T-cell (primary cell): ENCODE data around the gene COPS3. TPM values are rescaled to one million over a fixed set of nuclear protein-coding genes. Genes with fewer than 3 reads are reported as not detected.

Source experiments
- ATAC-seq, 4 experiments: fragments of 200-7000 bp in 3 of 4; fragments of 150-1000 bp in 1 of 4; cut with Tn5 transposase; replicated peaks in 1 of 4; 1 replicate in 3 of 4; 2 replicates in 1 of 4; pipeline ENCODE4 v1.10.0; 2021; ENCODE audit warnings: moderate library complexity in 3 of 4, mild to moderate bottlenecking in 2 of 4, moderate number of reproducible peaks in 1 of 4
- CTCF ChIA-PET, 2 donors: fragments of 300-600 bp; sonication (Branson Sonifier 250); formaldehyde crosslinking; loops; one replicate each; lab custom pipeline; 2022; ENCODE audit warnings: antibody characterized with exemption in 2 of 2; lab: Charles Lee
- POLR2A ChIA-PET, 2 donors: fragments of 300-600 bp; sonication (Branson Sonifier 250); formaldehyde crosslinking; loops; one replicate each; lab custom pipeline; 2022; ENCODE audit warnings: antibody characterized with exemption in 2 of 2; lab: Charles Lee
- DNase-seq, 35 experiments: peaks; one replicate each; pipeline versions ENCODE4 v3.0.0 to v3.0.0-alpha.2; 2013 to 2023
- H3K27ac ChIP-seq: one replicate; pipeline ENCODE4 v1.5.1; 2013; ENCODE audit warnings: low read length
- H3K27me3 ChIP-seq, 2 experiments: replicated peaks in 1 of 2; 1 replicate in 1 of 2; 2 replicates in 1 of 2; pipeline versions ENCODE4 v1.6.1 to v1.7.0; 2013; ENCODE audit warnings: low read length in 1 of 2, mixed read lengths in 1 of 2; ENCODE audit not compliant: control insufficient read depth in 2 of 2, insufficient read depth in 2 of 2; ENCODE audit errors: extremely low read depth in 1 of 2
- H3K36me3 ChIP-seq, 2 donors: 1 replicate in 1 of 2; 2 replicates in 1 of 2; pipeline versions ENCODE4 v1.6.1 to v1.7.0; 2013; ENCODE audit warnings: low read length in 1 of 2; ENCODE audit not compliant: control insufficient read depth in 2 of 2, insufficient read depth in 1 of 2; ENCODE audit errors: extremely low read depth in 1 of 2
- H3K4me1 ChIP-seq, 2 experiments: 1 replicate in 1 of 2; 2 replicates in 1 of 2; pipeline versions ENCODE4 v1.6.1 to v1.7.0; 2013; ENCODE audit warnings: low read length in 2 of 2, mixed read lengths in 1 of 2; ENCODE audit not compliant: insufficient read depth in 2 of 2, control insufficient read depth in 1 of 2; ENCODE audit errors: extremely low read depth in 1 of 2
- H3K4me3 ChIP-seq, 2 donors: 1 replicate in 1 of 2; 2 replicates in 1 of 2; pipeline versions ENCODE4 v1.5.1 to v1.7.0; 2013; ENCODE audit warnings: mild to moderate bottlenecking in 2 of 2, low read length in 1 of 2, moderate library complexity in 1 of 2; ENCODE audit not compliant: control insufficient read depth in 1 of 2; ENCODE audit errors: extremely low read depth in 1 of 2
- H3K9me3 ChIP-seq: 2 replicates; pipeline ENCODE4 v1.7.0; 2013
- H3K27ac Mint-ChIP-seq, 2 donors: one replicate each; pipeline ENCODE4 v1.8.0; 2020 to 2021; ENCODE audit warnings: mild to moderate bottlenecking in 2 of 2, mixed read lengths in 2 of 2
- H3K27me3 Mint-ChIP-seq, 2 donors: one replicate each; pipeline ENCODE4 v1.8.0; 2021 to 2022; ENCODE audit warnings: mixed read lengths in 2 of 2
- H3K36me3 Mint-ChIP-seq: one replicate; pipeline ENCODE4 v1.8.0; 2021; ENCODE audit warnings: mixed read lengths
- H3K4me1 Mint-ChIP-seq, 3 donors: one replicate each; pipeline ENCODE4 v1.8.0; 2020 to 2022; ENCODE audit warnings: mixed read lengths in 3 of 3, mild to moderate bottlenecking in 1 of 3
- H3K4me3 Mint-ChIP-seq, 3 donors: one replicate each; pipeline ENCODE4 v1.8.0; 2020 to 2022; ENCODE audit warnings: mild to moderate bottlenecking in 3 of 3, mixed read lengths in 3 of 3, moderate library complexity in 3 of 3
- H3K9me3 Mint-ChIP-seq, 3 donors: one replicate each; pipeline ENCODE4 v1.8.0; 2020 to 2022; ENCODE audit warnings: mixed read lengths in 3 of 3
- whole genome bisulfite sequencing: methylation state at CpG from one replicate; pipeline ENCODE4 v1.1.5; 2013; ENCODE audit warnings: missing lambda C conversion rate; ENCODE audit not compliant: insufficient coverage; 5-methylcytosine and 5-hydroxymethylcytosine counted together
- total RNA-seq, 35 experiments: library from RNA in 6 of 35; stranded (reverse) in 6 of 35; fragments of 120-200 nt in 1 of 35; gene quantifications; one replicate each; pipeline versions ENCODE4 v1.2.1 to v1.2.4 and lab custom pipeline; 2013 to 2026

The COPS3 gene
- total RNA-seq, 5 donors from 2014 or later (not counting 1 experiment from before 2014, with no cell fraction given), result 50.7 to 77.2 (median 55.6) TPM

- no peak overlapping the region for H3K4me3 ChIP-seq
- no peak for DNase-seq
- H3K9me3 ChIP-seq, result no peaks in the 10 kb centered on the region
- Mint-ChIP-seq H3K4me3 (no peak overlapping the region), H3K9me3 (no peaks in the 10 kb centered on the region), H3K36me3 (peaks cover 60% of the 10 kb centered on the region), H3K27ac (no peak overlapping the region), H3K4me1 (peaks cover 3 to 9% (median 7%) of the 10 kb centered on the region in 3 donors), H3K27me3 (no peaks in the 10 kb centered on the region)
- no peaks in the 10 kb centered on the region for H3K4me1 ChIP-seq
- no peak for ATAC-seq
- H3K27ac ChIP-seq, result no peak overlapping the region
- ChIA-PET CTCF (no interaction called here), POLR2A (no interaction called here)
- H3K36me3 ChIP-seq, result peaks cover 66 to 87% of the 10 kb centered on the region in 2 donors
- no peaks in the 10 kb centered on the region for H3K27me3 ChIP-seq
- WGBS, result 97% methylated on average over 22 of the region's 25 CpGs
These were observed 53.2 kb downstream of the COPS3 start for GRCh38 chr17:17227608-17228520.

- CTCF ChIA-PET, result no interaction called here
- H3K9me3 Mint-ChIP-seq, result no peaks in the 10 kb centered on the region
- DNase-seq, result no peak
- 97% methylated on average over 15 of the region's 16 CpGs for WGBS
- no peaks in the 10 kb centered on the region for H3K4me1 ChIP-seq
- peaks cover 58% of the 10 kb centered on the region for H3K36me3 Mint-ChIP-seq
- H3K27me3 ChIP-seq, result no peaks in the 10 kb centered on the region
- H3K27me3 Mint-ChIP-seq, result no peaks in the 10 kb centered on the region
- H3K4me1 Mint-ChIP-seq, result peaks cover under 1 to 2% (median 1%) of the 10 kb centered on the region in 3 donors
- ATAC-seq, result no peak
- no peak overlapping the region for H3K4me3 Mint-ChIP-seq
- POLR2A ChIA-PET, result no interaction called here
- H3K27ac Mint-ChIP-seq, result no peak overlapping the region
- H3K27ac ChIP-seq, result no peak overlapping the region
- peaks cover 61 to 89% of the 10 kb centered on the region in 2 donors for H3K36me3 ChIP-seq
- H3K4me3 ChIP-seq, result no peak overlapping the region
- no peaks in the 10 kb centered on the region for H3K9me3 ChIP-seq
These were observed 54.4 kb downstream of the COPS3 start for GRCh38 chr17:17226451-17227265.

GRCh38 chr17:17225901-17226300, 55.1 kb downstream of the COPS3 start:
- Histone ChIP-seq H3K4me3 (no peak overlapping the region), H3K9me3 (no peaks in the 10 kb centered on the region), H3K4me1 (no peaks in the 10 kb centered on the region), H3K27me3 (no peaks in the 10 kb centered on the region), H3K36me3 (peaks cover 56 to 90% of the 10 kb centered on the region in 2 donors), H3K27ac (no peak overlapping the region)
- H3K27me3 Mint-ChIP-seq, result no peaks in the 10 kb centered on the region
- WGBS, result 97% methylated on average over 9 of the region's 10 CpGs
- H3K36me3 Mint-ChIP-seq, result peaks cover 62% of the 10 kb centered on the region
- no peak overlapping the region for H3K4me3 Mint-ChIP-seq
- CTCF ChIA-PET, result no interaction called here
- no peaks in the 10 kb centered on the region for H3K4me1 Mint-ChIP-seq
- no peak overlapping the region for H3K27ac Mint-ChIP-seq
- H3K9me3 Mint-ChIP-seq, result no peaks in the 10 kb centered on the region
- POLR2A ChIA-PET, result no interaction called here
- no peak for ATAC-seq
- no peak for DNase-seq

GRCh38 chr17:17224137-17224536, 56.9 kb downstream of the COPS3 start:
- no peaks in the 10 kb centered on the region for H3K4me1 ChIP-seq
- H3K36me3 ChIP-seq, result peaks cover 49 to 93% of the 10 kb centered on the region in 2 donors
- H3K9me3 Mint-ChIP-seq, result no peaks in the 10 kb centered on the region
- ATAC-seq, result no peak
- no peak overlapping the region for H3K4me3 ChIP-seq
- no peak for DNase-seq
- H3K27me3 Mint-ChIP-seq, result no peaks in the 10 kb centered on the region
- no peak overlapping the region for H3K27ac Mint-ChIP-seq
- CTCF ChIA-PET, result no interaction called here
- no peak overlapping the region for H3K27ac ChIP-seq
- H3K36me3 Mint-ChIP-seq, result peaks cover 64% of the 10 kb centered on the region
- 79% methylated on average over 7 of the region's 8 CpGs for WGBS
- H3K4me3 Mint-ChIP-seq, result no peak overlapping the region
- POLR2A ChIA-PET, result no interaction called here
- H3K9me3 ChIP-seq, result no peaks in the 10 kb centered on the region
- no peaks in the 10 kb centered on the region for H3K27me3 ChIP-seq
- no peaks in the 10 kb centered on the region for H3K4me1 Mint-ChIP-seq

GRCh38 chr17:17223736-17224135, 57.3 kb downstream of the COPS3 start:
- Mint-ChIP-seq H3K27ac (no peak overlapping the region), H3K36me3 (peaks cover 63% of the 10 kb centered on the region), H3K27me3 (no peaks in the 10 kb centered on the region), H3K4me3 (no peak overlapping the region), H3K9me3 (no peaks in the 10 kb centered on the region), H3K4me1 (no peaks in the 10 kb centered on the region)
- ATAC-seq, result no peak
- ChIA-PET CTCF (no interaction called here), POLR2A (no interaction called here)
- Histone ChIP-seq H3K27ac (no peak overlapping the region), H3K4me1 (no peaks in the 10 kb centered on the region), H3K36me3 (peaks cover 49 to 93% of the 10 kb centered on the region in 2 donors), H3K27me3 (no peaks in the 10 kb centered on the region), H3K4me3 (no peak overlapping the region), H3K9me3 (no peaks in the 10 kb centered on the region)
- no peak for DNase-seq
- 96% methylated on average over 15 of the region's 16 CpGs for WGBS

- H3K36me3 Mint-ChIP-seq, result peaks cover 65% of the 10 kb centered on the region
- CTCF ChIA-PET, result no interaction called here
These were observed 59.7 kb downstream of the COPS3 start for GRCh38 chr17:17221329-17221728.

More at GRCh38 chr17:17221329-17221728, 59.7 kb downstream of the COPS3 start:
- ATAC-seq (no peak), DNase-seq (no peak)
- Histone ChIP-seq H3K4me1 (no peaks in the 10 kb centered on the region), H3K9me3 (no peaks in the 10 kb centered on the region), H3K4me3 (no peak overlapping the region), H3K36me3 (peaks cover 44 to 93% of the 10 kb centered on the region in 2 donors), H3K27ac (no peak overlapping the region), H3K27me3 (no peaks in the 10 kb centered on the region)
- Mint-ChIP-seq H3K27ac (no peak overlapping the region), H3K4me1 (no peaks in the 10 kb centered on the region), H3K9me3 (no peaks in the 10 kb centered on the region), H3K27me3 (no peaks in the 10 kb centered on the region), H3K4me3 (no peak overlapping the region)
- POLR2A ChIA-PET, result no interaction called here
- WGBS, result 96% methylated on average over 20 of the region's 22 CpGs
